ENCODE data around the gene PCSK4. TPM values are rescaled to one million over a fixed set of nuclear protein-coding genes. Genes with fewer than 3 reads are reported as not detected.

Gene PCSK4
- total and polyA plus RNA-seq, 2 donors from 2014 or later = 5.3 to 5.5 TPM

DNA sequence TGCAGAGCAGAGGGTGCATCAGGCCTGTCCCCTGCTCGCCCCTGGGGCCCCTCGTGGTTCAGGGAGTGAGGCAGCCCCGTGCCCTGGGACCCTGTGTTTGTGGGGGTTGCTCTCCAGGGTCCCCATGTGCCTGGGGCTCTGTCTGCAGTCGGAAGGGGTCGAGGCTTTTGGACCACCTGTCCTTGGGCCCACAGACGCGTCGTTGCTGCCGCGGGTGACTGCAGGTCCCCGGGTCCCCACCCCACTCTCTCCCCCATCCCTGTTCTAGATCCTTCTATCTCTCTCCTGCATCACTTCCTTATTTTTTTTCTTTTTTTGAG lies 1.9 kb downstream of the PCSK4 start:
- DNase-seq (no peak), FAIRE-seq (no peak)
- intact Hi-C loops (cut with DNase I) = no loop called here
- Histone ChIP-seq H3K4me3 (ENCODE audit: low read length in 3 of 3) (no peak overlapping the region), H3K27ac (ENCODE audit: low read depth in 2 of 2, low read length in 2 of 2) (no peak overlapping the region), H3K36me3 (ENCODE audit: control insufficient read depth in 2 of 3, insufficient read depth in 3 of 3, low read length in 3 of 3) (no peaks in the 10 kb centered on the region), H3K4me1 (ENCODE audit: control insufficient read depth in 2 of 3, insufficient read depth in 2 of 3, low read depth in 1 of 3, low read length in 3 of 3) (peaks cover 0 to 8% (median 0%) of the 10 kb centered on the region in 3 donors), H3K27me3 (ENCODE audit: control insufficient read depth, insufficient read depth, low read length) (no peaks in the 10 kb centered on the region), H3K9me3 (ENCODE audit: control insufficient read depth in 2 of 3, insufficient read depth in 1 of 3, low read length in 3 of 3) (no peaks in the 10 kb centered on the region), H3K9ac (ENCODE audit: low read length in 3 of 3) (no peak overlapping the region)
- TF ChIP-seq, protein P1, sequence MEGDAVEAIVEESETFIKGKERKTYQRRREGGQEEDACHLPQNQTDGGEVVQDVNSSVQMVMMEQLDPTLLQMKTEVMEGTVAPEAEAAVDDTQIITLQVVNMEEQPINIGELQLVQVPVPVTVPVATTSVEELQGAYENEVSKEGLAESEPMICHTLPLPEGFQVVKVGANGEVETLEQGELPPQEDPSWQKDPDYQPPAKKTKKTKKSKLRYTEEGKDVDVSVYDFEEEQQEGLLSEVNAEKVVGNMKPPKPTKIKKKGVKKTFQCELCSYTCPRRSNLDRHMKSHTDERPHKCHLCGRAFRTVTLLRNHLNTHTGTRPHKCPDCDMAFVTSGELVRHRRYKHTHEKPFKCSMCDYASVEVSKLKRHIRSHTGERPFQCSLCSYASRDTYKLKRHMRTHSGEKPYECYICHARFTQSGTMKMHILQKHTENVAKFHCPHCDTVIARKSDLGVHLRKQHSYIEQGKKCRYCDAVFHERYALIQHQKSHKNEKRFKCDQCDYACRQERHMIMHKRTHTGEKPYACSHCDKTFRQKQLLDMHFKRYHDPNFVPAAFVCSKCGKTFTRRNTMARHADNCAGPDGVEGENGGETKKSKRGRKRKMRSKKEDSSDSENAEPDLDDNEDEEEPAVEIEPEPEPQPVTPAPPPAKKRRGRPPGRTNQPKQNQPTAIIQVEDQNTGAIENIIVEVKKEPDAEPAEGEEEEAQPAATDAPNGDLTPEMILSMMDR (IDR thresholded peaks at IDR 0.05; ENCODE audit: borderline replicate concordance, extremely low read depth, insufficient read depth) = no peak

GRCh38 chr19:1487576-1488281 lies 2.4 kb downstream of the PCSK4 start:
- Histone ChIP-seq H3K9ac (ENCODE audit: low read length in 3 of 3) (no peak overlapping the region), H3K9me3 (ENCODE audit: control insufficient read depth in 2 of 3, insufficient read depth in 1 of 3, low read length in 3 of 3) (no peaks in the 10 kb centered on the region), H3K4me1 (ENCODE audit: control insufficient read depth in 2 of 3, insufficient read depth in 2 of 3, low read depth in 1 of 3, low read length in 3 of 3) (peaks cover 0 to 8% (median 0%) of the 10 kb centered on the region in 3 donors), H3K27ac (ENCODE audit: low read depth in 2 of 2, low read length in 2 of 2) (no peak overlapping the region), H3K4me3 (ENCODE audit: low read length in 3 of 3) (no peak overlapping the region), H3K36me3 (ENCODE audit: control insufficient read depth in 2 of 3, insufficient read depth in 3 of 3, low read length in 3 of 3) (no peaks in the 10 kb centered on the region), H3K27me3 (ENCODE audit: control insufficient read depth, insufficient read depth, low read length) (no peaks in the 10 kb centered on the region)
- FAIRE-seq = no peak
- DNase-seq = peak in 2 of 5 donors; percentile 55 to 73
- intact Hi-C loops (cut with DNase I) = no loop called here
- TF ChIP-seq, protein P1 (IDR thresholded peaks at IDR 0.05; ENCODE audit: borderline replicate concordance, extremely low read depth, insufficient read depth) = no peak

DNA sequence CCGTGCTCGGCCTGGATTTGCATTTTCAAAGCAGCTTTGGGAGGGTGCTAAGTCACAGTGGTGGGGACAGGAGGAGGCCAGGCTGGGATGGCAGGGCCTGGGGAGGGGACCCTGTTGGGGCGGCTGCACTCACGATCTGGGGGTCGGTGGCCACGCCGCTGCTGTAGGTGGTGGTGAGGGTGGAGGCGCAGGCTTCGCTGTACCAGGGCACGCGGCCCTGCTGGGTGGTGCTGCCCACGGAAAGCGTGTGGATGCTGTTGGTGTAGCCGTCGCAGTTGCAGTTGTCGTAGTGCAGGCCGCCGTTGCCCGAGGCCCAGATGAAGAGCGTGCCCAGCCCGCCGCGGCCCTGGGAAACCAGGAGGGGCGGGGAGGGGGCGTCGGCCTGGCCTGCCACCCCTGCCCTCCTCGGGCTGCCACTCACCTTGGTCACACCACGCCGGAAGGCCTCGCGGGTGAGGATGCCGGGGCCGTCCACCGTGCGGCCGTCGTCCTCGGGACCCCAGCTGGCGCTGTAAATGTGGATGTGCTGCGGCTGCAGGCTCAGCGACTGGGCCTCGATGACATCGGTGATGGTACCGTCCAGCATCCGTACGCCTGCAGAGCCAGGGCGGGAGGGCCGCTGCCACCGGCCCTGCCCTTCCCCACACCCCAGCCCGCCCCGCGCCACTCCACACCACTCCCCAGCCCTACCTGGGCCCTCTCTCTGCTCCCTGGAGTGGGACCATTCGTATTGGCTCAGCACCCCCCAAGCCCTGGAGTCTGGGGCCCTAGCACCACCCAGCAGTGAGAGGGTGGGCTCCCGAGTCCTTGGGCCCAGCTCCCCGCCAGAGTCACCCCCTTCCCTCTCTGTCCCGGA lies 3.2 kb downstream of the PCSK4 start:
- Histone ChIP-seq H3K27ac (ENCODE audit: low read depth in 2 of 2, low read length in 2 of 2) (no peak overlapping the region), H3K36me3 (ENCODE audit: control insufficient read depth in 2 of 3, insufficient read depth in 3 of 3, low read length in 3 of 3) (no peaks in the 10 kb centered on the region), H3K27me3 (ENCODE audit: control insufficient read depth, insufficient read depth, low read length) (no peaks in the 10 kb centered on the region), H3K9me3 (ENCODE audit: control insufficient read depth in 2 of 3, insufficient read depth in 1 of 3, low read length in 3 of 3) (no peaks in the 10 kb centered on the region), H3K9ac (ENCODE audit: low read length in 3 of 3) (no peak overlapping the region), H3K4me3 (ENCODE audit: low read length in 3 of 3) (no peak overlapping the region), H3K4me1 (ENCODE audit: control insufficient read depth in 2 of 3, insufficient read depth in 2 of 3, low read depth in 1 of 3, low read length in 3 of 3) (peaks cover 0 to 8% (median 0%) of the 10 kb centered on the region in 3 donors)
- intact Hi-C loops (cut with DNase I) = no loop called here
- peak in 1 of 5 donors; percentile 73 for DNase-seq
- TF ChIP-seq, protein P1 (IDR thresholded peaks at IDR 0.05; ENCODE audit: borderline replicate concordance, extremely low read depth, insufficient read depth) = no peak
- no peak for FAIRE-seq
